Lower leg skin (tissue), 4 donors: Measurements from ENCODE around the gene ZNF366. TPM values are rescaled to one million over a fixed set of nuclear protein-coding genes. Genes with fewer than 3 reads are reported as not detected.

ENCODE experiments used
- DNase-seq, 2 donors: peaks; one replicate each; pipeline ENCODE4 v3.0.0-alpha.2; 2019; ENCODE audit warnings: low spot score in 2 of 2
- H3K4me3 ChIP-seq: fragments of 200-600 bp; sonication (generic); 2 replicates; pipeline ENCODE4 v1.5.1; 2017; ENCODE audit warnings: mild to moderate bottlenecking, low read depth; ENCODE audit not compliant: poor library complexity, severe bottlenecking
- CTCF ChIP-seq, 3 donors: fragments of 450-650 bp; IDR thresholded peaks; one replicate each; pipeline ENCODE4 v1.5.1; 2016; ENCODE audit warnings: antibody characterized with exemption in 3 of 3, mild to moderate bottlenecking in 3 of 3, moderate library complexity in 2 of 3
- POLR2A ChIP-seq, 2 donors: fragments of 450-650 bp; IDR thresholded peaks; one replicate each; pipeline ENCODE4 v1.6.1; 2016 to 2017; ENCODE audit warnings: antibody characterized with exemption in 2 of 2, mild to moderate bottlenecking in 1 of 2, moderate library complexity in 1 of 2
- WGBS, 2 donors: methylation state at CpG; one replicate each; pipeline ENCODE4 v1.1.5; 2018; 5-methylcytosine and 5-hydroxymethylcytosine counted together
- intact Hi-C: fragments of 100-400 bp; cut with DNase I; formaldehyde crosslinking; loops from one replicate; pipeline ENCODE4 v1.15.0; 2023; ENCODE audit warnings: low total_unique reads
- total RNA-seq, 4 donors: library from RNA; depleted of rRNA; stranded (reverse); fragments of >200 nt; gene quantifications; one replicate each; pipeline ENCODE4 v1.1.0, GENCODE V29; 2016

ZNF366 gene
- total RNA-seq, 4 donors from 2014 or later: 0.51 to 3.5 (median 1.6) TPM

- TF ChIP-seq CTCF (IDR thresholded peaks at IDR 0.05) (no peak), POLR2A (IDR thresholded peaks at IDR 0.05) (no peak)
- DNase-seq: no peak
- intact Hi-C loops: loop anchor here (10.0 kb wide), 1 partner anchor 151 kb away; no protein-coding TSS in a partner anchor
- no peak overlapping the region for H3K4me3 ChIP-seq
These were observed 18.6 kb upstream of the ZNF366 start for GRCh38 chr5:72525816-72526215.

DNA sequence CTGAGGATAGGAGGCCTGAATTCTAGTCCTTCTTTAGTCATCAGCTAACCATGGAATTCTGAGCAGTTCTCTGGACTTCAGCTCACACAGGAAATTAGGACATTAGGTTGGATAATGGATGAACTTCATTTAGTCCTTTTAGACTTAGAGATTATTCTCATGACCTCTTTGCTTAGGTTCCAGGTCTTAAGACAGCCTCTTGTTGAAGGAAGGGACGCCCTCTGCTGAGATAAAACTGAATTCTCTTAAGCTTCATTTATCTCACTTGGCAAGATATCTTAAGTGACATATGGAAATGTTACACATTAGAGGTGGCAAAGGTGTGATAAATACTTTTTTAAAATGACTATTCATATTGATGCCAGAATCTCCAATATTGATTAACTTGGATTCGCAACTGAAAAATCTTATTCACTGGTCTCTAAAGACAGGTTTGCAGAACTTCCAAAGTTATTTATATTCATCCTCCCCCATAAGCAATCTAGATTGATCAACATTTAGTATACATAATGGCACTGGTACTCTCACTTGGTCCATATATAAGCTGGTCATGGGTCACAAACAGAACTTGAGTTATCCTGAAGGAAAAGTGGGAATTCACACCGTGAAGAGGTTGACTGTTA lies 16.9 kb upstream of the ZNF366 start:
- 57 to 65% methylated on average over 3 of the region's 3 CpGs for WGBS, 2 donors
- H3K4me3 ChIP-seq: no peak overlapping the region
- intact Hi-C loops: loop anchor here (5.0 to 10.0 kb wide), 2 partner anchors 149 to 742 kb away; no protein-coding TSS in a partner anchor
- no peak for TF ChIP-seq POLR2A (IDR thresholded peaks at IDR 0.05)
- TF ChIP-seq CTCF (IDR thresholded peaks at IDR 0.05): no peak
- DNase-seq: no peak

DNA sequence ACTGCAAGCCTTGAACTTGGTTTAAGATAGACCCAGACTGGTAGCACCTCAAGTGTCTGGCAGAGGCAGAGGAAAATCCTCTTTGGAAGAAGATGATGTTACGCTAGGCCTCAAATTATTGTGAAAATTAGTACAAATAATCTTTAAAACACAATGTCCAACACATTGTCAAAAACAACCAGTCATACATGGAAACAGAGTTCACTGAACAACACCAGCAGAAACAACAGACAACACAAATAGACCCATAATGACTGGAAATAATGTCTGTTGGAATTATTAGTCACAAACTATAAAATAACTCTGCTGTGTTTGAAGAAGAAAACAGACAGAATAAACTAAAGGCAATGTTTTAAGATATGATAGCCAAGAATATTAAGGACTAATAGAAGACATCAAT lies 15.4 kb upstream of the ZNF366 start:
- intact Hi-C loops: loop anchor here (5.0 to 10.0 kb wide), 2 partner anchors 148 to 740 kb away; no protein-coding TSS in a partner anchor
- no peak for TF ChIP-seq POLR2A (IDR thresholded peaks at IDR 0.05)
- TF ChIP-seq CTCF (IDR thresholded peaks at IDR 0.05): no peak
- no peak for DNase-seq

GRCh38 chr5:72519111-72519510 lies 11.9 kb upstream of the ZNF366 start:
- no peak for DNase-seq
- intact Hi-C loops: no loop called here
- TF ChIP-seq POLR2A (IDR thresholded peaks at IDR 0.05): no peak
- TF ChIP-seq CTCF (IDR thresholded peaks at IDR 0.05): no peak
- H3K4me3 ChIP-seq: no peak overlapping the region

More for the DNA sequence above, 15.4 kb upstream of the ZNF366 start:
- whole genome bisulfite sequencing, 2 donors: 98 to 100% methylated on average over 1 of the region's 1 CpG
- H3K4me3 ChIP-seq: no peak overlapping the region

- 44 to 50% methylated on average over 12 of the region's 12 CpGs for WGBS, 2 donors
- DNase-seq: peak; percentile 62 to 91
- intact Hi-C loops: no loop called here
These were observed 10.9 kb upstream of the ZNF366 start for GRCh38 chr5:72518001-72518683.

More at GRCh38 chr5:72518001-72518683, 10.9 kb upstream of the ZNF366 start:
- TF ChIP-seq POLR2A (IDR thresholded peaks at IDR 0.05) (no peak), CTCF (IDR thresholded peaks at IDR 0.05) (no peak)
- H3K4me3 ChIP-seq: no peak overlapping the region
